Epithelial cell of prostate (primary cell): Measurements from ENCODE around the gene SLC17A1.

Experiments used
- DNase-seq: peaks from one replicate; pipeline ENCODE4 v3.0.0-alpha.2; 2011; ENCODE audit warnings: low read depth, low spot score
- H3K27ac ChIP-seq: fragments of 450-650 bp; 2 replicates; pipeline ENCODE4 v1.5.1; 2017; ENCODE audit warnings: mild to moderate bottlenecking

Gene SLC17A1

GRCh38 chr6:25834950-25835349 lies 3.1 kb upstream of the SLC17A1 start:
- no peak overlapping the region for H3K27ac ChIP-seq
- no peak for DNase-seq

- DNase-seq = no peak
- H3K27ac ChIP-seq = no peak overlapping the region
These were observed 1.3 kb upstream of the SLC17A1 start for GRCh38 chr6:25833136-25833535.

- H3K27ac ChIP-seq = no peak overlapping the region
- DNase-seq = no peak
These were observed 818 bp upstream of the SLC17A1 start for GRCh38 chr6:25832670-25833069.

- no peak overlapping the region for H3K27ac ChIP-seq
- DNase-seq = no peak
These were observed 433 bp upstream of the SLC17A1 start for GRCh38 chr6:25832307-25832662.

- no peak for DNase-seq
- no peak overlapping the region for H3K27ac ChIP-seq
These were observed 1.4 kb downstream of the SLC17A1 start for GRCh38 chr6:25830458-25830857.

GRCh38 chr6:25829375-25829774 lies 2.5 kb downstream of the SLC17A1 start:
- no peak overlapping the region for H3K27ac ChIP-seq
- no peak for DNase-seq

- no peak for DNase-seq
- H3K27ac ChIP-seq = no peak overlapping the region
These were observed 10.5 kb downstream of the SLC17A1 start for GRCh38 chr6:25821341-25821740.

- H3K27ac ChIP-seq = no peak overlapping the region
- DNase-seq = no peak
These were observed 15.6 kb downstream of the SLC17A1 start for GRCh38 chr6:25816252-25816651.

- no peak for DNase-seq
- H3K27ac ChIP-seq = no peak overlapping the region
These were observed 16.7 kb downstream of the SLC17A1 start for GRCh38 chr6:25815194-25815593.

GRCh38 chr6:25804804-25805203 lies 27.0 kb downstream of the SLC17A1 start:
- DNase-seq = no peak
- no peak overlapping the region for H3K27ac ChIP-seq

- H3K27ac ChIP-seq = no peak overlapping the region
- no peak for DNase-seq
These were observed 30.4 kb downstream of the SLC17A1 start for GRCh38 chr6:25801436-25801835.

GRCh38 chr6:25794784-25795183 lies 37.1 kb downstream of the SLC17A1 start:
- DNase-seq = no peak
- H3K27ac ChIP-seq = no peak overlapping the region

- no peak overlapping the region for H3K27ac ChIP-seq
- no peak for DNase-seq
These were observed 37.9 kb downstream of the SLC17A1 start for GRCh38 chr6:25793970-25794369.

- no peak overlapping the region for H3K27ac ChIP-seq
- no peak for DNase-seq
These were observed 39.8 kb downstream of the SLC17A1 start for GRCh38 chr6:25792016-25792415.

GRCh38 chr6:25789475-25789874 lies 42.4 kb downstream of the SLC17A1 start:
- no peak overlapping the region for H3K27ac ChIP-seq
- DNase-seq = no peak

- no peak overlapping the region for H3K27ac ChIP-seq
- DNase-seq = no peak
These were observed 43.4 kb downstream of the SLC17A1 start for GRCh38 chr6:25788305-25788922.

- DNase-seq = no peak
These were observed 44.4 kb downstream of the SLC17A1 start for GRCh38 chr6:25787428-25787827.

GRCh38 chr6:25781134-25781533 lies 50.7 kb downstream of the SLC17A1 start:
- H3K27ac ChIP-seq = no peak overlapping the region
- DNase-seq = no peak

More at GRCh38 chr6:25787428-25787827, 44.4 kb downstream of the SLC17A1 start:
- no peak overlapping the region for H3K27ac ChIP-seq

- no peak overlapping the region for H3K27ac ChIP-seq
- DNase-seq = no peak
These were observed 53.8 kb downstream of the SLC17A1 start for GRCh38 chr6:25777856-25778649.

GRCh38 chr6:25777031-25777430 lies 54.8 kb downstream of the SLC17A1 start:
- no peak for DNase-seq
- no peak overlapping the region for H3K27ac ChIP-seq

GRCh38 chr6:25774120-25774715 lies 57.6 kb downstream of the SLC17A1 start:
- H3K27ac ChIP-seq = no peak overlapping the region
- DNase-seq = no peak

- DNase-seq = no peak
- H3K27ac ChIP-seq = no peak overlapping the region
These were observed 61.9 kb downstream of the SLC17A1 start for GRCh38 chr6:25769983-25770382.
